ENCODE data around the gene ATG2A.

The ATG2A gene

DNA sequence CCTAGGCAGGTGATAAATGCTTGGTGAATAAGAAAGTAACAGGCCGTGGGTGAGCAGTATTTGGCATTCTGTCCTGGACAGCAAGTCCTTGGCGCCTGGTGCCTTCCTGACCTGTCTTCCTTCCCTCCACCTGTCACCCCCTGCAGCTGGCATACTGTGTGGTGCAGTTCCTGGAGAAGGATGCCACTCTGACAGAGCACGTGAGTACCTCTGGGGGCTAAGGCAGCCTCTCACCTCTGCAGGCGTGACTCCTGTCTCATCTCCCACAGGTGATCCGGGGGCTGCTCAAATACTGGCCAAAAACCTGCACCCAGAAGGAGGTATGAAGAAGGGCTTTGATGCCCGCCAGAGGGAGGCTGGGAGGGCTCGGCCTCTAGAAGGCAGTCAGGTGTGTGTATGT, 14.3 kb upstream of the ATG2A start:
- H3K27me3 Mint-ChIP-seq (ENCODE audit: low read depth) = no peaks in the 10 kb centered on the region
- no peaks in the 10 kb centered on the region for H3K9me3 Mint-ChIP-seq
- peaks cover 29% of the 10 kb centered on the region for H3K36me3 Mint-ChIP-seq (ENCODE audit: low read depth)
- H3K27ac Mint-ChIP-seq = no peak overlapping the region
- H3K4me3 Mint-ChIP-seq = no peak overlapping the region
- peaks cover 5% of the 10 kb centered on the region for H3K4me1 Mint-ChIP-seq (ENCODE audit: low read depth)

DNA sequence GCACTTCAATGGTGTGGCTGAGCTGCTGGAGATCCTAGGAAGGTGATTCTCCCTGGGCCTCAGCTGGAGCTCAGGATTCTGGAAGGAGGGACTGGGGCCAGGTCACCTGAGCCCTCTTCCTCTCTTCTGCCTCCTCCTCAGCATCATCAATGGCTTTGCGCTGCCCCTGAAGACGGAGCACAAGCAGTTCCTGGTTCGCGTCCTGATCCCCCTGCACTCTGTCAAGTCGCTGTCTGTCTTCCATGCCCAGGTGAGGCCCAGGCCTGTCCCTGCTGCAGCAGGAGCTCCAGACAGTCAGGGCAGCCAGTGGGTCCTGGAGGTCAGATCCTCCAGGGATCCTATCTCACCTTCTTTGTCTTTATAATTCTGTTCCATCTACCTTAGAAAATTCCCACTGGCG, 13.3 kb upstream of the ATG2A start:
- no peaks in the 10 kb centered on the region for H3K27me3 Mint-ChIP-seq (ENCODE audit: low read depth)
- H3K4me1 Mint-ChIP-seq (ENCODE audit: low read depth) = peaks cover 6% of the 10 kb centered on the region
- no peak overlapping the region for H3K27ac Mint-ChIP-seq
- peaks cover 29% of the 10 kb centered on the region for H3K36me3 Mint-ChIP-seq (ENCODE audit: low read depth)
- no peaks in the 10 kb centered on the region for H3K9me3 Mint-ChIP-seq
- no peak overlapping the region for H3K4me3 Mint-ChIP-seq

DNA sequence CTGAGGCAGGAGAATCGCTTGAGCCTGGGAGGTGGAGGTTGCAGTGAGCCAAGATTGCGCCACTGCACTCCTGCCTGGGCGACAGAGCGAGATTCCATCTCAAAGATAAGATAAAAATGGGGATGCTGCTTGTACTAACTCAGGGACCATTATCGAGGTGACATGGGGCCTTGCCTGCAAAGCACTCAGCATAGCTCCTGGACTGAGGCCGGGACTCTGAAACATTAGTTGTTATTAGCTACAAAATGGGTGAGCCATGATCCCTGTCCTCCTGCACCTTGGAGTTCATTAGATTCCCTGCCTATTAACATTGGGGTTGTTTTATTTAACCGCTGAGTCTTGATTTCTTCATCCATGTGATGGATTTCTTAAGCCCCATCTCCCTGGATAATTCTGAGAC, 12.6 kb upstream of the ATG2A start:
- peaks cover 10% of the 10 kb centered on the region for H3K4me1 Mint-ChIP-seq (ENCODE audit: low read depth)
- no peak overlapping the region for H3K4me3 Mint-ChIP-seq
- H3K36me3 Mint-ChIP-seq (ENCODE audit: low read depth) = peaks cover 29% of the 10 kb centered on the region
- no peaks in the 10 kb centered on the region for H3K9me3 Mint-ChIP-seq
- H3K27ac Mint-ChIP-seq = no peak overlapping the region
- H3K27me3 Mint-ChIP-seq (ENCODE audit: low read depth) = no peaks in the 10 kb centered on the region

DNA sequence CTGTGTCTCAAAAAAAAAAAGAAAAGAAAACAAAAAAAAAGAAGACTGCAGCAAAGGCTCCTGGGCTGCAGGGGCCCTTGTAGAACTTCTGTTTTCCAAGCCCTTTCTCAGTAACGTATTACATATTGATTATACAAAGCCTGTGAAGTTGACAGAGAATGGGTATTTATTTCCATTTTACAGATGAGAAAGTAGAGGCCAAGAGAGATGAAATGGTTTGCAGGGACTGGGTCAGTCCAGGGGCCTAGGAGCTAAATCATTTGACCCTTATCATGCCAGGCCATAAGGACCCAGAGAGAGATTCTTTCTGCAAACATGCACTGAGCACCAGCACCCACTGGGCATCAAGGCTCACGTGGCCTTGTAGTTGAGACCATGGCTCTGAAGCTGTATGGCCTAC, 11.9 kb upstream of the ATG2A start:
- Mint-ChIP-seq H3K36me3 (ENCODE audit: low read depth) (peaks cover 29% of the 10 kb centered on the region), H3K4me1 (ENCODE audit: low read depth) (peaks cover 13% of the 10 kb centered on the region), H3K27me3 (ENCODE audit: low read depth) (no peaks in the 10 kb centered on the region), H3K9me3 (no peaks in the 10 kb centered on the region), H3K27ac (no peak overlapping the region), H3K4me3 (no peak overlapping the region)

DNA sequence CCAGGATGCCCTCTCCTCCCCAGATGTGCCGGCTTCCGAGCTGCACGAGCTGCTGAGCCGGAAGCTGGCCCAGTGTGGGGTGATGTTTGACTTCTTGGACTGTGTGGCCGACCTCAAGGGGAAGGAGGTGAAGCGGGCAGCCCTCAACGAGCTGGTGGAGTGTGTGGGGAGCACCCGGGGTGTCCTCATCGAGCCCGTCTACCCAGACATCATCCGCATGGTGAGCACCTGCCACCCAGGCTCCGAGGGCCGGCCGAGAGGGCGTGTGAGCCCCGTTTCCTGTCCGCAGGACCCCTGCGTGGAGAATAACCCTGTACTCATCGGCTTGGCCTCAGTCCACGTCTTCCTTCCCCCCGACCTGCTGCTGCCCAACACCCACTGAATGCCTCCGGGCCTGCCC, 9.7 kb upstream of the ATG2A start:
- Mint-ChIP-seq H3K27me3 (ENCODE audit: low read depth) (no peaks in the 10 kb centered on the region), H3K4me3 (peak overlapping the region; percentile 57), H3K9me3 (no peaks in the 10 kb centered on the region), H3K27ac (no peak overlapping the region), H3K4me1 (ENCODE audit: low read depth) (peaks cover 17% of the 10 kb centered on the region), H3K36me3 (ENCODE audit: low read depth) (peaks cover 18% of the 10 kb centered on the region)

DNA sequence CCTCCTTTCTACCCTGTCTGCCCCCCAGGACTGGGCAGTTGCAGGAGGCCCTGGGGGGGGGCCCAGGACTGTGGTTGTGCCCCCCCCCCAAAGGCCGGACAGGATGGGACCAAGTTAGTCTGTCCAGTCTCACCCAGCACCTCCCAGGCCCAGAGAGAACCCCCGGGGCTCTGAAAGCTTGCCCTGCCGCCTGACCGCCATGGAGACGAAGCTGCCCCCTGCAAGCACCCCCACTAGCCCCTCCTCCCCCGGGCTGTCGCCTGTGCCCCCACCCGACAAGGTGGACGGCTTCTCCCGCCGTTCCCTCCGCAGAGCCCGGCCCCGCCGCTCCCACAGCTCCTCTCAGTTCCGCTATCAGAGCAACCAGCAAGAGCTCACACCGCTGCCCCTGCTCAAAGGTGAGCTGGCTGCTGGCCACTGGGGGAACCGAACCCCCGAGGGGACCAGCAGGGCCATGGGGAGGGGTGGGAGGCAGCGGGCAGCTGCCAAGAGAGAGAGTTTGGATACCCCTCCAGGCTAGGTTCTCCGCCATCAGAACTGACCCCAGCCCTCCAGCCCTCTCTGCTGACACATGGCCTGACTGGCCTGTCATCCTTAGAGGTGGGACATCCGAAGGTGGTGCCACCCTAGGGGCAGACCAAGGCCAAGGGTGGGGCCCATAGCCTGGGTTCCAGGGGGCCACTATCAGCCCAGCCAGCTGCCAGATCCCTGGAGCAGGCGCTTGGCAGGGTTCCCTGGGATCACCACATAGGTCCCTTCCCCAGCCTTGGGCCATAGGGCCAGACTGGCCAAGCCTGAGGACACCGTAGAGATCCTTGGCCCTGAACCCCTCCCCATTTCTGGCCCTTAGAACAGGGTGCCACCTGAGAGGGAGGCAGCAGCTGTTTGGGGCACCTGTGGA, 8.8 kb upstream of the ATG2A start:
- Mint-ChIP-seq H3K27ac (peak overlapping the region; percentile 71), H3K27me3 (ENCODE audit: low read depth) (no peaks in the 10 kb centered on the region), H3K9me3 (no peaks in the 10 kb centered on the region), H3K4me1 (ENCODE audit: low read depth) (peaks cover 17% of the 10 kb centered on the region), H3K36me3 (ENCODE audit: low read depth) (peaks cover 12% of the 10 kb centered on the region), H3K4me3 (peak overlapping the region; percentile 83)

DNA sequence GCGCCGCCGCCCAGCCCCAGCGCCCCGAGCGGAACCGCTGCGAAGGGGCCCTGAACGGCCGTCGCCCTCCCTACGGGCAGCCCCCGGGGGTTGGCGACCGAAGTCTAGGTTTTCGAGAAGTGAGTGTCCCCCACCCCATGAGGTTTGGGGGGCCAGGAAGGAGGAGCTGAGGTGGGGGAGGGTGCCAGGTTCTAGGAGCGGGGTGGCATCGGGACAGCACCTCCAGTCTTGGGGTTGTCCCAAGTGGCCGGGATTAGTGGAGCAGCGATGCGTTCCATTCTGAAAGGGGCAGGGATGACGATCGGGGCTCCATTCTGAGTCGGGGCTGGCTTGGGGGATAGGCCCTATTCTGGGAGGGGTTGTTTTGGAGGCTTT, 7.9 kb upstream of the ATG2A start:
- peaks cover 8% of the 10 kb centered on the region for H3K36me3 Mint-ChIP-seq (ENCODE audit: low read depth)
- H3K4me1 Mint-ChIP-seq (ENCODE audit: low read depth) = peaks cover 17% of the 10 kb centered on the region
- H3K4me3 Mint-ChIP-seq = peak overlapping the region; percentile 83
- no peaks in the 10 kb centered on the region for H3K27me3 Mint-ChIP-seq (ENCODE audit: low read depth)
- H3K9me3 Mint-ChIP-seq = no peaks in the 10 kb centered on the region
- peak overlapping the region; percentile 71 for H3K27ac Mint-ChIP-seq

DNA sequence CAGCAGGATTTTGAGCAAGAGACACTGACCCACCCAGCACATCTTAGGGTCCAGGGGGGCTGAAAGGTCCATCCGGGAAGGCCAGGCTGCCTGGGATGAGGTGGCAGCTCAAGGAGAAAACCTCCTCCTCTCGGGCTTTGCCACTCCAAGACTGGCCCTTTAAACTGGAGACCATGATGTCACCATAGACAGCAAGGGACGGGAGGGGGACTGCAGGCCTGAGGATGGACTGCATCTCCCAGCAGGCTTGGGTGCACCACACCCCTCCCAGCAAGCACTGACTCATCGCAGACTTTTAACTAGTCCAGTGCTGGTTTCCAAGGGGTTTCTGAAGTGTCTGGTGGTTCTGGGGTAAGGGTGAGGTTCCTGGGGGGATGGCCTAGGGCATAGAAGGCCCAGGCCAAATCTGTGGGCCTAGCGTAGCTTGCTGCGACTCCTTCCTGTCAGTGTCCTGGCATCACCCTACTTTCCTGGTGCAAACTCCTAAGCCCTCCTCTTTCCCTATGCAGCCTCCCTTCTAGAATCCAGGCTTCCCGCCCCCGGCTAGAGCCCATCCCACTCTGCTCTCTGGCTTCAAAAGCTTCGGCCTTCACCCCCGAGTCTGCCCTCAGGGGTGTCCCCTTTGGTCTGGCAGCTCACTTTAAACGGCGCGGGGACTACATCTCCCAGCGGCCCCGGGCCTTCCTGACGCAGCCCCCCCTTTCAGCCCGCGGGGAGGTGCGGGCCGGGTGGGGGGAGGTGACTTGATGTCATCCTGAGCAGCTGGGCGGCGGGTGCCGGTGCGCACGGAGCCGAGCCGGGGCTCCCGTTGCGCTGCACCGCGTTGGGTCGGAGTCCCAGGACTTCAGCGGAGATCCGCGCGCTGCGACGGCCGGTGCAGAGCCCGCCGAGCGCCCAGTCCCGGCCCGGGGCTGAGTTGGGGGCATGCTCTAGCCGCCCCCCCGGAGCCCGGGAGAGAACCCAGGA, 7.2 kb upstream of the ATG2A start, which contains the start of gene PPP2R5B:
PPP2R5B (plus strand) TSS at position 746 of the 966 bp plus-strand sequence. CDS start 1,046 bp downstream, outside the sequence.
- H3K4me1 Mint-ChIP-seq (ENCODE audit: low read depth) = peaks cover 17% of the 10 kb centered on the region
- peaks cover 7% of the 10 kb centered on the region for H3K36me3 Mint-ChIP-seq (ENCODE audit: low read depth)

DNA sequence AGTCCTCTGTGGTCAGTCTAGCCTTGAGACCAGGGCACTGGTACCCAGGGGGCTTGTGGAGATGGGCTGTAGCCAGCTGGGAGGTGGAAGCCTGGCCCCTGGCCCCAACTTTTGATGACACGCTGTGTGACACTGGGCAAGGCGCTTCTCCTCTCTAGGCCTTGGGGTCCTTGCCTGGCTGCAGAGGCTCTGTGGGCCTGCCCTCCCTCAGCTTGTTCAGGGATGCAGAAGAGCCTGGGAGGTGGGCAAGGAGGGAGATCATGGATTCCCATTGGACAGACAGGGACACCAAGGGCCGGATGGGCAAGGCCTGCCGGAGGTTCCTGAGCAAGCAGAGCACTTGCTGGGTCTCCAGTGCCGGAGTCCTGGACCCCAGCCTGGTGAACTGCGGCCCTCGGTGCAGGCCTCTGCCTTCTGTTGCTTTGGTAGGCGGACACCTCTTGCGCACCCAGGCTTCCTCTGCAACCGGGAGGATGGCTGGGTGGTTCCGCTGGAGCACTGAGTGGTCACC, 6.2 kb upstream of the ATG2A start:
- no peak overlapping the region for H3K4me3 Mint-ChIP-seq
- no peaks in the 10 kb centered on the region for H3K27me3 Mint-ChIP-seq (ENCODE audit: low read depth)
- H3K27ac Mint-ChIP-seq = peak overlapping the region; percentile 100

More for the DNA sequence above, 7.2 kb upstream of the ATG2A start, which contains the start of gene PPP2R5B:
- peak within 1 kb of the TSS; percentile 100 for H3K27ac Mint-ChIP-seq
- peak within 1 kb of the TSS; percentile 97 for H3K4me3 Mint-ChIP-seq
- H3K9me3 Mint-ChIP-seq = no peaks in the 10 kb centered on the region
- H3K27me3 Mint-ChIP-seq (ENCODE audit: low read depth) = no peaks in the 10 kb centered on the region

DNA sequence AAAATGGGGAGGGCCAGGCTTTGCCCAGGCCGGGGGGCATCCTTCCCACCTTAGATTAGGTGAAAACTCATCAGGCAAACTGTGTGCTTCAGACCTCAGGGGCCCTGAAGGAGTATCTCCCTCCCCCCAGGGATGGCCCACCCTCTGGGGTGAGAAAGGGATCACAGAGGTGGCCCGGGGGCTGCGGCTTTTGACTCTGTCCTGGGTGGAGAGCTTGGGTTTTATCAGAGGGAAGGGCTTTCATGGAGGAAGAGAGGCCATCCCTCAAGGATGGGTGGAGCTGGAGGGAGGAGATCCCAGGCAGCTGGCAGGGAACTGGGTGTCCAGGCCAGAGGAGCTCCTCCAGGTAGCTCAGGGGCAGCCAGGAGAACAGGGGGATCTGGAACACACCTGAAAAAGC, 4.4 kb upstream of the ATG2A start:
- no peaks in the 10 kb centered on the region for H3K27me3 Mint-ChIP-seq (ENCODE audit: low read depth)
- H3K27ac Mint-ChIP-seq = no peak overlapping the region
- H3K36me3 Mint-ChIP-seq (ENCODE audit: low read depth) = no peaks in the 10 kb centered on the region
- H3K4me1 Mint-ChIP-seq (ENCODE audit: low read depth) = peaks cover 21% of the 10 kb centered on the region
- H3K9me3 Mint-ChIP-seq = no peaks in the 10 kb centered on the region
- no peak overlapping the region for H3K4me3 Mint-ChIP-seq

More for the DNA sequence above, 6.2 kb upstream of the ATG2A start:
- Mint-ChIP-seq H3K4me1 (ENCODE audit: low read depth) (peaks cover 17% of the 10 kb centered on the region), H3K36me3 (ENCODE audit: low read depth) (peaks cover 6% of the 10 kb centered on the region), H3K9me3 (no peaks in the 10 kb centered on the region)

DNA sequence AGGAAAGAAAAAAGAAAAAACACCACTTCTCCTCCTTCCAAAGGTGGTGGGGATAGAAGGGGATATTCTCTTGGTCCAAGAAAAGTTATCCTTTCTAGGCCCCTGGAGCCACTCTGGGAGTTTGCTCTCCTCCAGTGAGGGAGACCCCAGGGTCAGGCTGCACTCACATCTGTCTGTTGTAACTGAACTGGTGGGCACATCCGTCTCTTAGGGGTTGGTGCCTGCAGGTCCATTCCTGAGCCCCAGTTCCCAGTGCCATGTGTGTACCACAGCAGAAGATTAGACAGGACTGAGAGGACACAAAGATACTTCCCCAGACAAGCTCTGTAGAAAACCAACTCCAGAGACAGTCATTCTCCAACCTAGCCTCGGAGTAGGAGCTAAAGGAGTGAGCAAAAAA, 3.1 kb upstream of the ATG2A start:
- Mint-ChIP-seq H3K4me3 (no peak overlapping the region), H3K27ac (no peak overlapping the region)

DNA sequence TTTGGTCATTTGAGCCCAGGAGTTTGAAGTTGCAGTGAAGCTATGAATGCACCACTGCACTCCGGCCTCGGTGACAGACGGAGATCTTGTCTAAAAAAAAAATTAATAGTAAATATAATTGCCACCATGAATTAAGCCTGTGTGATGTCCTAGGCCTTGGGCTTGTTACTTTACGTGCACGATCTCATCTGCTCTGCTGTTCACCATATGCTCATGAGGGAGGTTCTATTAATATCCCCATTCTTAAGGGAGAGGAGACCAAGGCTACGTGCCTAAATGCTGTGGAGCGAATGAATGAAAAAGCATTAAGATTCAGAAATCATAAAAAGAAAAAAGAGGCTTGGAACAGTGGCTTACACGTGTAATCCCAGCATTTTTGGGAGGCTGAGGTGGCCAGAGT, 2.6 kb upstream of the ATG2A start:
- Mint-ChIP-seq H3K27ac (no peak overlapping the region), H3K9me3 (no peaks in the 10 kb centered on the region), H3K27me3 (ENCODE audit: low read depth) (no peaks in the 10 kb centered on the region), H3K36me3 (ENCODE audit: low read depth) (peaks cover under 1% of the 10 kb centered on the region), H3K4me1 (ENCODE audit: low read depth) (peaks cover 20% of the 10 kb centered on the region), H3K4me3 (no peak overlapping the region)

More for the DNA sequence above, 3.1 kb upstream of the ATG2A start:
- Mint-ChIP-seq H3K27me3 (ENCODE audit: low read depth) (no peaks in the 10 kb centered on the region), H3K9me3 (no peaks in the 10 kb centered on the region), H3K36me3 (ENCODE audit: low read depth) (no peaks in the 10 kb centered on the region), H3K4me1 (ENCODE audit: low read depth) (peaks cover 23% of the 10 kb centered on the region)

DNA sequence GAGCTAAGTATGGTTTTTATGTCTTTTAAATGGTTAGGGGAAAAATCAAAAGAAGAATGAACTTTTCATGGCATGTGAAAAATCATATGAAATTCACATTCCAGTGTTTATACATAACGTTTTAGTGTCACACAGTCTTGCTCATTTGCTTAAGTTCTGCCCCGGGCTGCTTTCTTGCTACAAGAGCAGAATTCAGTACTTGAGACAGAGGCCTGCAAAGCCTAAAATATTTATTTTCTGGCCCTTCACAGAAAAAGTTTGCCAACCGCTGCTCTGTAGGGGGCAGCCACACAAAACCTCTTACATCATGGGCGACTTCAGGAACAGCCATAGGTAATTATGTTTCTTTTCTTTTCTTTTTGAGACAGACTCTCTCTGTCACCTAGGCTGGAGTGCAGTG, 1.0 kb upstream of the ATG2A start:
- Mint-ChIP-seq H3K4me1 (ENCODE audit: low read depth) (peaks cover 16% of the 10 kb centered on the region), H3K27ac (peak overlapping the region; percentile 95), H3K36me3 (ENCODE audit: low read depth) (peaks cover 2% of the 10 kb centered on the region), H3K4me3 (peak overlapping the region; percentile 92), H3K27me3 (ENCODE audit: low read depth) (no peaks in the 10 kb centered on the region), H3K9me3 (no peaks in the 10 kb centered on the region)

DNA sequence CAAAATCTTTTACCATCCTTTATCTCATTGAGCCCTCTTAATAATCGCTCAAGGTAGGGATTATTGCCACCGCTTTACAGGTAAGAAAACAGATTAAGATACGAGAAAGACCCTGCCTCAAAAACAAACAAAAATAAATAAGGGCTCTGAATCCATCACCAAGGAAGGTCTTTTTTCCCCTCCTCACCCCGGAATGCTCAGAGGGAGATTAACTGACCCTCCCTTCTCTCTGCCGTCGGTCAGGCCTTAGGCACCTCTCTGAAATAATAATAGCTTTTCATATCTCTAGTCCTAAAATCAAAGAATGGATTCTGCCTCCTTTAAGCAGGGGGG, 620 bp upstream of the ATG2A start:
- Mint-ChIP-seq H3K27me3 (ENCODE audit: low read depth) (no peaks in the 10 kb centered on the region), H3K9me3 (no peaks in the 10 kb centered on the region), H3K36me3 (ENCODE audit: low read depth) (peaks cover 2% of the 10 kb centered on the region), H3K4me3 (peak overlapping the region; percentile 92), H3K27ac (peak overlapping the region; percentile 95), H3K4me1 (ENCODE audit: low read depth) (peaks cover 16% of the 10 kb centered on the region)

All from T-helper 1 cell treated with Interleukin-12 subunit alpha and Interleukin-12 subunit beta and Interleukin-4 antibody, amounts not matched to agents 30 μg/mL and 1 μg/mL, for 36 hours (primary cell).